ENCODE results near the gene LIMS1. TPM values are rescaled to one million over a fixed set of nuclear protein-coding genes. Genes with fewer than 3 reads are reported as not detected.

Gene LIMS1
- total and polyA plus RNA-seq, 2 experiments from 2014 or later: 28.6 to 36.9 TPM

DNA sequence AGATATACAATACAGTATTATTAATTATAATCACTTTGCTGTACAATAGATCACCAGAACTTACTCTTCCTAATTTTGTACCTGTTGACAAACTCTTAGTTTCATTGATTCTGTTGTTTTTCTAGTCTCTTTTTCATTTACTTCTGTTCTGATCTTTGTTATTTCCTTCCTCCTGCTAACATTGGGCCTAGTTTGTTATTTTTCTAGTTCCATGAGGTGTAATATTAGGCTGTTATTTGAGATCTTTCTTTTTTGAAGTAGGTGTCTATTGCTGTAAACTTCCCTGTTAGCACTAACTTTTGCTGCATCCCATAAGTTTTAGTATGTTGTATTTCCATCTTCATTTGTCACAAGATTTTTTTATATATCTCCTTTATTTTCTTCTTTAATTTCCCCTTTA lies 55.1 kb downstream of the LIMS1 start (continued):
- TF ChIP-seq, protein P1, sequence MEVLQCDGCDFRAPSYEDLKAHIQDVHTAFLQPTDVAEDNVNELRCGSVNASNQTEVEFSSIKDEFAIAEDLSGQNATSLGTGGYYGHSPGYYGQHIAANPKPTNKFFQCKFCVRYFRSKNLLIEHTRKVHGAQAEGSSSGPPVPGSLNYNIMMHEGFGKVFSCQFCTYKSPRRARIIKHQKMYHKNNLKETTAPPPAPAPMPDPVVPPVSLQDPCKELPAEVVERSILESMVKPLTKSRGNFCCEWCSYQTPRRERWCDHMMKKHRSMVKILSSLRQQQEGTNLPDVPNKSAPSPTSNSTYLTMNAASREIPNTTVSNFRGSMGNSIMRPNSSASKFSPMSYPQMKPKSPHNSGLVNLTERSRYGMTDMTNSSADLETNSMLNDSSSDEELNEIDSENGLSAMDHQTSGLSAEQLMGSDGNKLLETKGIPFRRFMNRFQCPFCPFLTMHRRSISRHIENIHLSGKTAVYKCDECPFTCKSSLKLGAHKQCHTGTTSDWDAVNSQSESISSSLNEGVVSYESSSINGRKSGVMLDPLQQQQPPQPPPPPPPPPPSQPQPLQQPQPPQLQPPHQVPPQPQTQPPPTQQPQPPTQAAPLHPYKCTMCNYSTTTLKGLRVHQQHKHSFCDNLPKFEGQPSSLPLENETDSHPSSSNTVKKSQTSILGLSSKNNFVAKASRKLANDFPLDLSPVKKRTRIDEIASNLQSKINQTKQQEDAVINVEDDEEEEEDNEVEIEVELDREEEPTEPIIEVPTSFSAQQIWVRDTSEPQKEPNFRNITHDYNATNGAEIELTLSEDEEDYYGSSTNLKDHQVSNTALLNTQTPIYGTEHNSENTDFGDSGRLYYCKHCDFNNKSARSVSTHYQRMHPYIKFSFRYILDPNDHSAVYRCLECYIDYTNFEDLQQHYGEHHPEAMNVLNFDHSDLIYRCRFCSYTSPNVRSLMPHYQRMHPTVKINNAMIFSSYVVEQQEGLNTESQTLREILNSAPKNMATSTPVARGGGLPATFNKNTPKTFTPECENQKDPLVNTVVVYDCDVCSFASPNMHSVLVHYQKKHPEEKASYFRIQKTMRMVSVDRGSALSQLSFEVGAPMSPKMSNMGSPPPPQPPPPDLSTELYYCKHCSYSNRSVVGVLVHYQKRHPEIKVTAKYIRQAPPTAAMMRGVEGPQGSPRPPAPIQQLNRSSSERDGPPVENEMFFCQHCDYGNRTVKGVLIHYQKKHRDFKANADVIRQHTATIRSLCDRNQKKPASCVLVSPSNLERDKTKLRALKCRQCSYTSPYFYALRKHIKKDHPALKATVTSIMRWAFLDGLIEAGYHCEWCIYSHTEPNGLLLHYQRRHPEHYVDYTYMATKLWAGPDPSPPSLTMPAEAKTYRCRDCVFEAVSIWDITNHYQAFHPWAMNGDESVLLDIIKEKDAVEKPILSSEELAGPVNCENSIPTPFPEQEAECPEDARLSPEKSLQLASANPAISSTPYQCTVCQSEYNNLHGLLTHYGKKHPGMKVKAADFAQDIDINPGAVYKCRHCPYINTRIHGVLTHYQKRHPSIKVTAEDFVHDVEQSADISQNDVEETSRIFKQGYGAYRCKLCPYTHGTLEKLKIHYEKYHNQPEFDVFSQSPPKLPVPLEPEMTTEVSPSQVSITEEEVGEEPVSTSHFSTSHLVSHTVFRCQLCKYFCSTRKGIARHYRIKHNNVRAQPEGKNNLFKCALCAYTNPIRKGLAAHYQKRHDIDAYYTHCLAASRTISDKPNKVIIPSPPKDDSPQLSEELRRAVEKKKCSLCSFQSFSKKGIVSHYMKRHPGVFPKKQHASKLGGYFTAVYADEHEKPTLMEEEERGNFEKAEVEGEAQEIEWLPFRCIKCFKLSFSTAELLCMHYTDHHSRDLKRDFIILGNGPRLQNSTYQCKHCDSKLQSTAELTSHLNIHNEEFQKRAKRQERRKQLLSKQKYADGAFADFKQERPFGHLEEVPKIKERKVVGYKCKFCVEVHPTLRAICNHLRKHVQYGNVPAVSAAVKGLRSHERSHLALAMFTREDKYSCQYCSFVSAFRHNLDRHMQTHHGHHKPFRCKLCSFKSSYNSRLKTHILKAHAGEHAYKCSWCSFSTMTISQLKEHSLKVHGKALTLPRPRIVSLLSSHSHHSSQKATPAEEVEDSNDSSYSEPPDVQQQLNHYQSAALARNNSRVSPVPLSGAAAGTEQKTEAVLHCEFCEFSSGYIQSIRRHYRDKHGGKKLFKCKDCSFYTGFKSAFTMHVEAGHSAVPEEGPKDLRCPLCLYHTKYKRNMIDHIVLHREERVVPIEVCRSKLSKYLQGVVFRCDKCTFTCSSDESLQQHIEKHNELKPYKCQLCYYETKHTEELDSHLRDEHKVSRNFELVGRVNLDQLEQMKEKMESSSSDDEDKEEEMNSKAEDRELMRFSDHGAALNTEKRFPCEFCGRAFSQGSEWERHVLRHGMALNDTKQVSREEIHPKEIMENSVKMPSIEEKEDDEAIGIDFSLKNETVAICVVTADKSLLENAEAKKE (CRISPR knock-in tag; IDR thresholded peaks at IDR 0.05): no peak
- TF ChIP-seq, protein P2, sequence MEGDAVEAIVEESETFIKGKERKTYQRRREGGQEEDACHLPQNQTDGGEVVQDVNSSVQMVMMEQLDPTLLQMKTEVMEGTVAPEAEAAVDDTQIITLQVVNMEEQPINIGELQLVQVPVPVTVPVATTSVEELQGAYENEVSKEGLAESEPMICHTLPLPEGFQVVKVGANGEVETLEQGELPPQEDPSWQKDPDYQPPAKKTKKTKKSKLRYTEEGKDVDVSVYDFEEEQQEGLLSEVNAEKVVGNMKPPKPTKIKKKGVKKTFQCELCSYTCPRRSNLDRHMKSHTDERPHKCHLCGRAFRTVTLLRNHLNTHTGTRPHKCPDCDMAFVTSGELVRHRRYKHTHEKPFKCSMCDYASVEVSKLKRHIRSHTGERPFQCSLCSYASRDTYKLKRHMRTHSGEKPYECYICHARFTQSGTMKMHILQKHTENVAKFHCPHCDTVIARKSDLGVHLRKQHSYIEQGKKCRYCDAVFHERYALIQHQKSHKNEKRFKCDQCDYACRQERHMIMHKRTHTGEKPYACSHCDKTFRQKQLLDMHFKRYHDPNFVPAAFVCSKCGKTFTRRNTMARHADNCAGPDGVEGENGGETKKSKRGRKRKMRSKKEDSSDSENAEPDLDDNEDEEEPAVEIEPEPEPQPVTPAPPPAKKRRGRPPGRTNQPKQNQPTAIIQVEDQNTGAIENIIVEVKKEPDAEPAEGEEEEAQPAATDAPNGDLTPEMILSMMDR (conservative IDR thresholded peaks at IDR 0.05; ENCODE audit: low read depth in 2 of 2): no peak

DNA sequence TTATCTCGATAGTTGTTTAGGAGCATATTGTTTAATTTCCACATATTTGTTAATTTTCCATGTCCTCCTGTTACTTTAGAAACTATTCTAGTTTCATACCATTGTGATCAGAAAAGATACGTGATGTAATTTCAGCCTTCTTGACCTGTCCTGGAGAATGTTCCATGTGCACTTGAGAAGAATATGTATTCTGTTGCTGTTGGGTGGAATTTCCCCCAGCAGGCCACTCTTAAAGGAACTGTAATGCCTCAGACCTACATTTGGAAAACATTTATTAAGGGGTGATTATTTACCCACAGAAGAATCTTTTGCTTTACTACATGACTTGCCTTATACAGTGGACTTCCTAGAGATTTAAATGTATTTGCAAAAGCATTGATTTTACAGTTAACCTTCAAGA lies 55.5 kb downstream of the LIMS1 start:
- Histone ChIP-seq H3K4me3 (no peak overlapping the region), H3K36me3 (ENCODE audit: insufficient read depth) (no peaks in the 10 kb centered on the region), H3K27me3 (ENCODE audit: insufficient read depth) (no peaks in the 10 kb centered on the region), H3K27ac (ENCODE audit: low read depth) (no peak overlapping the region), H4K20me1 (replicated peaks; ENCODE audit: insufficient read depth) (no peaks in the 10 kb centered on the region), H3K4me1 (ENCODE audit: insufficient read depth) (peaks cover 25% of the 10 kb centered on the region), H3K9me2 (ENCODE audit: insufficient read depth) (no peaks in the 10 kb centered on the region), H2AFZ (no peak overlapping the region), H3K4me2 (no peak overlapping the region), H3K79me2 (replicated peaks; ENCODE audit: insufficient read depth) (peaks cover 56% of the 10 kb centered on the region), H3F3A (replicated peaks; ENCODE audit: low read depth) (no peaks in the 10 kb centered on the region)
- no peaks in the 10 kb centered on the region for H3K36me3 Mint-ChIP-seq (ENCODE audit: low read depth)
- H3K4me1 Mint-ChIP-seq: peaks cover 36% of the 10 kb centered on the region
- peaks cover 6% of the 10 kb centered on the region for H3K27me3 Mint-ChIP-seq (ENCODE audit: insufficient read depth, low read depth, poor library complexity)
- ATAC-seq: no peak
- H3K27ac Mint-ChIP-seq: no peak overlapping the region
- no peaks in the 10 kb centered on the region for H3K9me3 Mint-ChIP-seq
- H3K4me3 Mint-ChIP-seq: no peak overlapping the region
- no peak for DNase-seq (ENCODE audit: low spot score)
- TF ChIP-seq POLR2AphosphoS5 (IDR thresholded peaks at IDR 0.05; ENCODE audit: low read depth) (no peak), NANOG (IDR thresholded peaks at IDR 0.05; ENCODE audit: borderline replicate concordance) (no peak), EZH2 (IDR thresholded peaks at IDR 0.05; ENCODE audit: low read depth, unreplicated experiment) (no peak), EZH2phosphoT487 (IDR thresholded peaks at IDR 0.05; ENCODE audit: unreplicated experiment) (no peak), ZNF114 (CRISPR knock-in tag; IDR thresholded peaks at IDR 0.05) (no peak), JUNB (IDR thresholded peaks at IDR 0.05; ENCODE audit: unreplicated experiment) (no peak), ZNF331 (CRISPR knock-in tag; IDR thresholded peaks at IDR 0.05; ENCODE audit: low read depth) (no peak)
- TF ChIP-seq, protein P2 (conservative IDR thresholded peaks at IDR 0.05; ENCODE audit: low read depth in 2 of 2): no peak

Data from GM23338 (cell line).